HepG2 (cell line): ENCODE measurements around the gene SRRM2.
A peak's percentile ranks its signal among the peaks of the same experiment; 100 is the strongest.

Experiments
- HDAC6 ChIP-seq: fragments of 200-600 bp; sonication (generic); IDR thresholded peaks from 2 replicates; pipeline ENCODE4 v1.7.0; 2017; ENCODE audit warnings: mild to moderate bottlenecking, antibody characterized with exemption, low read length, low read depth
- NR3C1 ChIP-seq: sonication (generic); formaldehyde crosslinking; IDR thresholded peaks from 2 replicates; pipeline ENCODE4 v1.4.0; 2020; ENCODE audit warnings: missing genetic modification reagents
- PBX3 ChIP-seq: sonication (generic); formaldehyde crosslinking; IDR thresholded peaks from 2 replicates; pipeline ENCODE4 v1.8.1; 2023; ENCODE audit warnings: missing genetic modification reagents, inconsistent platforms, borderline replicate concordance
- POLR2A ChIP-seq, 2 experiments: IDR thresholded peaks; 2 replicates each; pipeline ENCODE4 v1.6.1; 2011; ENCODE audit warnings: low read depth in 2 of 2, low read length in 2 of 2, mild to moderate bottlenecking in 1 of 2, moderate library complexity in 1 of 2; ENCODE audit not compliant: insufficient read depth in 1 of 2
- RARA ChIP-seq: IDR thresholded peaks from 2 replicates; pipeline ENCODE4 v1.6.1; 2016; ENCODE audit warnings: missing genetic modification reagents, missing compliant biosample characterization
- SETDB1 ChIP-seq: sonication (generic); formaldehyde crosslinking; IDR thresholded peaks from 2 replicates; pipeline ENCODE4 v1.5.1; 2020; ENCODE audit warnings: missing genetic modification reagents, mild to moderate bottlenecking, borderline replicate concordance
- SMC3 ChIP-seq: IDR thresholded peaks from 2 replicates; pipeline ENCODE4 v1.6.1; 2011; ENCODE audit warnings: low read length, improper control_type of control experiment
- TAF1 ChIP-seq: sonication (generic); formaldehyde crosslinking; IDR thresholded peaks from 2 replicates; pipeline ENCODE4 v1.4.0; 2020; ENCODE audit warnings: missing genetic modification reagents
- TCF7 ChIP-seq: sonication (generic); IDR thresholded peaks from 2 replicates; pipeline ENCODE4 v1.6.1; 2016; ENCODE audit warnings: antibody characterized with exemption, low read depth
- TCF7L2 ChIP-seq: IDR thresholded peaks from 2 replicates; pipeline ENCODE4 v1.6.1; 2011; ENCODE audit warnings: mild to moderate bottlenecking, low read depth, low read length, moderate library complexity
- TMF1 ChIP-seq: sonication (generic); formaldehyde crosslinking; IDR thresholded peaks from 2 replicates; pipeline ENCODE4 v1.8.1; 2022; ENCODE audit warnings: low read depth, missing genetic modification reagents
- ZNF10 ChIP-seq: sonication (generic); formaldehyde crosslinking; IDR thresholded peaks from 2 replicates; pipeline ENCODE4 v1.4.0; 2020; ENCODE audit warnings: mild to moderate bottlenecking, low read depth, missing genetic modification reagents, borderline replicate concordance
- TF ChIP-seq, protein P1 (sequence below): sonication (generic); formaldehyde crosslinking; IDR thresholded peaks from 2 replicates; pipeline ENCODE4 v1.5.0; 2020; ENCODE audit warnings: mild to moderate bottlenecking, missing genetic modification reagents, moderate library complexity

GRCh38 chr16:2768403-2769089, 16.1 kb downstream of the SRRM2 start:
- TF ChIP-seq RARA (CRISPR knock-in tag) = no peak
- TF ChIP-seq ZNF10 = no peak
- no peak for TF ChIP-seq TCF7
- TF ChIP-seq, protein P1, sequence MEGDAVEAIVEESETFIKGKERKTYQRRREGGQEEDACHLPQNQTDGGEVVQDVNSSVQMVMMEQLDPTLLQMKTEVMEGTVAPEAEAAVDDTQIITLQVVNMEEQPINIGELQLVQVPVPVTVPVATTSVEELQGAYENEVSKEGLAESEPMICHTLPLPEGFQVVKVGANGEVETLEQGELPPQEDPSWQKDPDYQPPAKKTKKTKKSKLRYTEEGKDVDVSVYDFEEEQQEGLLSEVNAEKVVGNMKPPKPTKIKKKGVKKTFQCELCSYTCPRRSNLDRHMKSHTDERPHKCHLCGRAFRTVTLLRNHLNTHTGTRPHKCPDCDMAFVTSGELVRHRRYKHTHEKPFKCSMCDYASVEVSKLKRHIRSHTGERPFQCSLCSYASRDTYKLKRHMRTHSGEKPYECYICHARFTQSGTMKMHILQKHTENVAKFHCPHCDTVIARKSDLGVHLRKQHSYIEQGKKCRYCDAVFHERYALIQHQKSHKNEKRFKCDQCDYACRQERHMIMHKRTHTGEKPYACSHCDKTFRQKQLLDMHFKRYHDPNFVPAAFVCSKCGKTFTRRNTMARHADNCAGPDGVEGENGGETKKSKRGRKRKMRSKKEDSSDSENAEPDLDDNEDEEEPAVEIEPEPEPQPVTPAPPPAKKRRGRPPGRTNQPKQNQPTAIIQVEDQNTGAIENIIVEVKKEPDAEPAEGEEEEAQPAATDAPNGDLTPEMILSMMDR (CRISPR knock-in tag) = no peak
- TF ChIP-seq TCF7L2 = no peak
- TF ChIP-seq TAF1 (CRISPR knock-in tag) = no peak
- TF ChIP-seq POLR2A (IDR thresholded peaks at IDR 0.05; ENCODE audit: insufficient read depth in 1 of 2, low read depth in 2 of 2, low read length in 2 of 2) = 0 out of 4 replicates have a peak, but pooled peaks of 1 of the 2 experiments have one; percentile 15
- TF ChIP-seq NR3C1 = no peak
- TF ChIP-seq TMF1 (CRISPR knock-in tag) = no peak
- TF ChIP-seq SMC3 = no peak
- no peak for TF ChIP-seq PBX3
- no peak for TF ChIP-seq SETDB1
- TF ChIP-seq HDAC6 = no peak
